Measurements from ENCODE around the gene PATJ.

The PATJ gene

DNA sequence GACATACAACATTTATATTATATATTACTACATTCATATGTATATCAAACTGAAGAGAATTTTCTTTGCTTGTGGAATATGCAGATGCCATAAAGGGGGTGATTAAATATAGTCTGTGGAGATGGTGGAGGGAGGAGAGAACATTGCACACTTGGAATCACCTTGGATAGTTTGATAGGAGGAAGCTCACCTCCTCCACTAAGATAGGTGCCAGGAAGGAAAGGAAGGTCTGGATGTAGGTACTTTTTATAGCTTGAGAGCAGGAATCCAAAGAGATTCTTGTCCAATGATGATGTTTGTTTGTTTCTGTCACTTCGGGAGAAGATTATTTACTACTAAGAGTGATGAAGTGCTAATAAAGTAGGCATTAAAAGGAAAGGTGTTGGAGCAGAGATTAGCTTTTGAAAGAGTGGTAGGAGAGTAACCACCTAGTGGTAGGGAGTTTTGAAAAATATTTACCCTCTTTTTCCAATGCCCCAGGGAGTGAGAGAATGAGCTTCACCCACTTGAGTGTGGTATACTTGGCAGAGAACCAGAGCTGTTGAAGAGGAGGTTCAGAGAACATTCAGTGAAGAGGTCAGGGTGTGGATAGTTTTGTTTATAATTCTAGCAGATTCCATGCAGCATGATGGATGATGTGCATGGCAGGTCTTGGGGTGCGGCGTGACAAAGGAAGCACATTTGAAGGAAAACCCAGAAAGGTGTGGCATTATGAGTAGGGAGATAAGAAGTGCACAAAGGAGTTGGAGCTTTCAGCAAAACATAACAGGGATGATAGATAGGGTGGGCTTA, 145.0 kb downstream of the PATJ start (continued):
- TF ChIP-seq ZNF280D (tag by site-specific recombination; IDR thresholded peaks at IDR 0.05) (no peak), ZNF174 (tag by site-specific recombination; IDR thresholded peaks at IDR 0.05) (no peak), CTCF (tag by site-specific recombination; IDR thresholded peaks at IDR 0.05) (peak; percentile 27; the same call in 1 of the 2 replicates), ZSCAN16 (tag by site-specific recombination; IDR thresholded peaks at IDR 0.05) (peak; percentile 95), INSM2 (tag by site-specific recombination; IDR thresholded peaks at IDR 0.05) (peak; percentile 76), ZNF488 (tag by site-specific recombination; IDR thresholded peaks at IDR 0.05) (peak; percentile 63), WT1 (tag by site-specific recombination; IDR thresholded peaks at IDR 0.05) (peak; percentile 100), ZNF580 (tag by site-specific recombination; IDR thresholded peaks at IDR 0.05) (peak; percentile 96), ZNF768 (tag by site-specific recombination; IDR thresholded peaks at IDR 0.05) (no peak), ZNF202 (tag by site-specific recombination; IDR thresholded peaks at IDR 0.05; ENCODE audit: borderline replicate concordance) (no peak), YY1 (tag by site-specific recombination; IDR thresholded peaks at IDR 0.05) (no peak), OSR2 (tag by site-specific recombination; IDR thresholded peaks at IDR 0.05) (peak; percentile 97), ZNF248 (tag by site-specific recombination; IDR thresholded peaks at IDR 0.05) (no peak), ZNF596 (tag by site-specific recombination; IDR thresholded peaks at IDR 0.05) (peak; percentile 46), ZBTB8A (tag by site-specific recombination; IDR thresholded peaks at IDR 0.05) (peak; percentile 65), ZNF112 (tag by site-specific recombination; IDR thresholded peaks at IDR 0.05) (no peak), ZNF302 (tag by site-specific recombination; IDR thresholded peaks at IDR 0.05; ENCODE audit: low read depth) (0 out of 2 replicates have a peak, but pooled peaks have one; percentile 54), ZNF830 (tag by site-specific recombination; IDR thresholded peaks at IDR 0.05; ENCODE audit: low read depth) (no peak), ZNF140 (tag by site-specific recombination; IDR thresholded peaks at IDR 0.05) (no peak), ZSCAN23 (tag by site-specific recombination; IDR thresholded peaks at IDR 0.05) (peak; percentile 65; the same call in 1 of the 2 replicates), PRDM1 (tag by site-specific recombination; IDR thresholded peaks at IDR 0.05) (no peak), YY2 (tag by site-specific recombination; IDR thresholded peaks at IDR 0.05) (no peak), ZNF792 (tag by site-specific recombination; IDR thresholded peaks at IDR 0.05) (no peak), SP3 (tag by site-specific recombination; IDR thresholded peaks at IDR 0.05) (no peak), ZNF394 (tag by site-specific recombination; IDR thresholded peaks at IDR 0.05; ENCODE audit: borderline replicate concordance) (no peak)
- TF ChIP-seq, protein P1, sequence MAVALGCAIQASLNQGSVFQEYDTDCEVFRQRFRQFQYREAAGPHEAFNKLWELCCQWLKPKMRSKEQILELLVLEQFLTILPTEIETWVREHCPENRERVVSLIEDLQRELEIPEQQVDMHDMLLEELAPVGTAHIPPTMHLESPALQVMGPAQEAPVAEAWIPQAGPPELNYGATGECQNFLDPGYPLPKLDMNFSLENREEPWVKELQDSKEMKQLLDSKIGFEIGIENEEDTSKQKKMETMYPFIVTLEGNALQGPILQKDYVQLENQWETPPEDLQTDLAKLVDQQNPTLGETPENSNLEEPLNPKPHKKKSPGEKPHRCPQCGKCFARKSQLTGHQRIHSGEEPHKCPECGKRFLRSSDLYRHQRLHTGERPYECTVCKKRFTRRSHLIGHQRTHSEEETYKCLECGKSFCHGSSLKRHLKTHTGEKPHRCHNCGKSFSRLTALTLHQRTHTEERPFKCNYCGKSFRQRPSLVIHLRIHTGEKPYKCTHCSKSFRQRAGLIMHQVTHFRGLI (tag by site-specific recombination; IDR thresholded peaks at IDR 0.05) = no peak
- TF ChIP-seq, protein P2, sequence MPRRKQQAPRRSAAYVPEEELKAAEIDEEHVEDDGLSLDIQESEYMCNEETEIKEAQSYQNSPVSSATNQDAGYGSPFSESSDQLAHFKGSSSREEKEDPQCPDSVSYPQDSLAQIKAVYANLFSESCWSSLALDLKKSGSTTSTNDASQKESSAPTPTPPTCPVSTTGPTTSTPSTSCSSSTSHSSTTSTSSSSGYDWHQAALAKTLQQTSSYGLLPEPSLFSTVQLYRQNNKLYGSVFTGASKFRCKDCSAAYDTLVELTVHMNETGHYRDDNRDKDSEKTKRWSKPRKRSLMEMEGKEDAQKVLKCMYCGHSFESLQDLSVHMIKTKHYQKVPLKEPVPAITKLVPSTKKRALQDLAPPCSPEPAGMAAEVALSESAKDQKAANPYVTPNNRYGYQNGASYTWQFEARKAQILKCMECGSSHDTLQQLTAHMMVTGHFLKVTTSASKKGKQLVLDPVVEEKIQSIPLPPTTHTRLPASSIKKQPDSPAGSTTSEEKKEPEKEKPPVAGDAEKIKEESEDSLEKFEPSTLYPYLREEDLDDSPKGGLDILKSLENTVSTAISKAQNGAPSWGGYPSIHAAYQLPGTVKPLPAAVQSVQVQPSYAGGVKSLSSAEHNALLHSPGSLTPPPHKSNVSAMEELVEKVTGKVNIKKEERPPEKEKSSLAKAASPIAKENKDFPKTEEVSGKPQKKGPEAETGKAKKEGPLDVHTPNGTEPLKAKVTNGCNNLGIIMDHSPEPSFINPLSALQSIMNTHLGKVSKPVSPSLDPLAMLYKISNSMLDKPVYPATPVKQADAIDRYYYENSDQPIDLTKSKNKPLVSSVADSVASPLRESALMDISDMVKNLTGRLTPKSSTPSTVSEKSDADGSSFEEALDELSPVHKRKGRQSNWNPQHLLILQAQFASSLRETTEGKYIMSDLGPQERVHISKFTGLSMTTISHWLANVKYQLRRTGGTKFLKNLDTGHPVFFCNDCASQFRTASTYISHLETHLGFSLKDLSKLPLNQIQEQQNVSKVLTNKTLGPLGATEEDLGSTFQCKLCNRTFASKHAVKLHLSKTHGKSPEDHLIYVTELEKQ (tag by site-specific recombination; IDR thresholded peaks at IDR 0.05; ENCODE audit: borderline replicate concordance) = peak; percentile 51; the same call in 1 of the 2 replicates
